Osteoblast (primary cell): ENCODE results near the gene SHB. TPM values are rescaled to one million over a fixed set of nuclear protein-coding genes. Genes with fewer than 3 reads are reported as not detected.

Experiments used
- DNase-seq: peaks from one replicate; pipeline ENCODE4 v3.0.0; 2011; ENCODE audit warnings: low spot score, mixed read lengths; ENCODE audit not compliant: insufficient read length; ENCODE audit errors: missing footprints
- H2AFZ ChIP-seq: 2 replicates; pipeline ENCODE4 v1.6.0; 2011; ENCODE audit warnings: mild to moderate bottlenecking, low read length
- H3K27ac ChIP-seq: 2 replicates; pipeline ENCODE4 v1.5.1; 2011; ENCODE audit warnings: mild to moderate bottlenecking, low read depth, low read length, moderate library complexity
- H3K27me3 ChIP-seq: 2 replicates; pipeline ENCODE4 v1.6.0; 2012; ENCODE audit warnings: mild to moderate bottlenecking, control low read depth, inconsistent platforms, low read length, moderate library complexity; ENCODE audit not compliant: insufficient read depth
- H3K36me3 ChIP-seq: 2 replicates; pipeline ENCODE4 v1.5.1; 2011; ENCODE audit warnings: mild to moderate bottlenecking, low read length, control low read depth, moderate library complexity; ENCODE audit not compliant: insufficient read depth
- H3K4me1 ChIP-seq: 2 replicates; pipeline ENCODE4 v1.5.1; 2011; ENCODE audit warnings: mild to moderate bottlenecking, low read length, control low read depth, moderate library complexity; ENCODE audit not compliant: insufficient read depth
- H3K4me2 ChIP-seq: 2 replicates; pipeline ENCODE4 v1.6.0; 2011; ENCODE audit warnings: mild to moderate bottlenecking, low read length; ENCODE audit not compliant: insufficient read depth
- H3K4me3 ChIP-seq: fragments of 200-600 bp; sonication (generic); 3 replicates; pipeline ENCODE4 v1.5.1; 2012; ENCODE audit warnings: mild to moderate bottlenecking, low read length, inconsistent platforms; ENCODE audit not compliant: insufficient read depth
- H3K79me2 ChIP-seq: 2 replicates; pipeline ENCODE4 v1.6.0; 2012; ENCODE audit warnings: mild to moderate bottlenecking, low read length, control low read depth, inconsistent platforms; ENCODE audit not compliant: insufficient read depth
- H3K9me3 ChIP-seq: 2 replicates; pipeline ENCODE4 v1.5.1; 2011; ENCODE audit warnings: low read depth, low read length, control low read depth
- H4K20me1 ChIP-seq: 2 replicates; pipeline ENCODE4 v1.6.0; 2012; ENCODE audit warnings: mild to moderate bottlenecking, low read length, control low read depth; ENCODE audit not compliant: insufficient read depth
- total RNA-seq: library from RNA; depleted of rRNA; stranded (reverse); fragments of >200 nt; gene quantifications from 2 replicates; pipeline ENCODE4 v1.2.3, GENCODE V29; 2012
- TF ChIP-seq, protein P1 (sequence below): IDR thresholded peaks from 2 replicates; pipeline ENCODE4 v1.5.1; 2011; ENCODE audit warnings: mild to moderate bottlenecking, low read depth, low read length, moderate library complexity; ENCODE audit errors: extremely low read depth

SHB gene
- total RNA-seq, 1 donor: 9.4 TPM

GRCh38 chr9:38101423-38101822, 32.4 kb upstream of the SHB start:
- Histone ChIP-seq H3K9me3 (no peaks in the 10 kb centered on the region), H3K27me3 (peaks cover 18% of the 10 kb centered on the region), H3K79me2 (no peaks in the 10 kb centered on the region), H3K4me1 (no peaks in the 10 kb centered on the region), H3K36me3 (no peaks in the 10 kb centered on the region), H3K4me3 (no peak overlapping the region), H3K4me2 (no peak overlapping the region), H3K27ac (no peak overlapping the region), H4K20me1 (no peaks in the 10 kb centered on the region), H2AFZ (no peak overlapping the region)
- DNase-seq: no peak
- TF ChIP-seq, protein P1, sequence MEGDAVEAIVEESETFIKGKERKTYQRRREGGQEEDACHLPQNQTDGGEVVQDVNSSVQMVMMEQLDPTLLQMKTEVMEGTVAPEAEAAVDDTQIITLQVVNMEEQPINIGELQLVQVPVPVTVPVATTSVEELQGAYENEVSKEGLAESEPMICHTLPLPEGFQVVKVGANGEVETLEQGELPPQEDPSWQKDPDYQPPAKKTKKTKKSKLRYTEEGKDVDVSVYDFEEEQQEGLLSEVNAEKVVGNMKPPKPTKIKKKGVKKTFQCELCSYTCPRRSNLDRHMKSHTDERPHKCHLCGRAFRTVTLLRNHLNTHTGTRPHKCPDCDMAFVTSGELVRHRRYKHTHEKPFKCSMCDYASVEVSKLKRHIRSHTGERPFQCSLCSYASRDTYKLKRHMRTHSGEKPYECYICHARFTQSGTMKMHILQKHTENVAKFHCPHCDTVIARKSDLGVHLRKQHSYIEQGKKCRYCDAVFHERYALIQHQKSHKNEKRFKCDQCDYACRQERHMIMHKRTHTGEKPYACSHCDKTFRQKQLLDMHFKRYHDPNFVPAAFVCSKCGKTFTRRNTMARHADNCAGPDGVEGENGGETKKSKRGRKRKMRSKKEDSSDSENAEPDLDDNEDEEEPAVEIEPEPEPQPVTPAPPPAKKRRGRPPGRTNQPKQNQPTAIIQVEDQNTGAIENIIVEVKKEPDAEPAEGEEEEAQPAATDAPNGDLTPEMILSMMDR: no peak

GRCh38 chr9:38096238-38096805, 27.3 kb upstream of the SHB start:
- Histone ChIP-seq H3K4me3 (no peak overlapping the region), H3K4me2 (no peak overlapping the region), H4K20me1 (no peaks in the 10 kb centered on the region), H3K9me3 (no peaks in the 10 kb centered on the region), H3K27me3 (peaks cover 9% of the 10 kb centered on the region), H3K36me3 (no peaks in the 10 kb centered on the region), H3K79me2 (no peaks in the 10 kb centered on the region), H3K27ac (no peak overlapping the region), H2AFZ (no peak overlapping the region), H3K4me1 (no peaks in the 10 kb centered on the region)
- TF ChIP-seq, protein P1: no peak
- no peak for DNase-seq

- Histone ChIP-seq H3K36me3 (no peaks in the 10 kb centered on the region), H3K4me2 (no peak overlapping the region), H3K9me3 (no peaks in the 10 kb centered on the region), H3K79me2 (no peaks in the 10 kb centered on the region), H2AFZ (no peak overlapping the region), H3K4me1 (no peaks in the 10 kb centered on the region), H3K4me3 (no peak overlapping the region), H4K20me1 (no peaks in the 10 kb centered on the region), H3K27ac (no peak overlapping the region), H3K27me3 (peaks cover 5% of the 10 kb centered on the region)
- TF ChIP-seq, protein P1: no peak
- DNase-seq: no peak
These were observed 25.1 kb upstream of the SHB start for GRCh38 chr9:38094165-38094564.

DNA sequence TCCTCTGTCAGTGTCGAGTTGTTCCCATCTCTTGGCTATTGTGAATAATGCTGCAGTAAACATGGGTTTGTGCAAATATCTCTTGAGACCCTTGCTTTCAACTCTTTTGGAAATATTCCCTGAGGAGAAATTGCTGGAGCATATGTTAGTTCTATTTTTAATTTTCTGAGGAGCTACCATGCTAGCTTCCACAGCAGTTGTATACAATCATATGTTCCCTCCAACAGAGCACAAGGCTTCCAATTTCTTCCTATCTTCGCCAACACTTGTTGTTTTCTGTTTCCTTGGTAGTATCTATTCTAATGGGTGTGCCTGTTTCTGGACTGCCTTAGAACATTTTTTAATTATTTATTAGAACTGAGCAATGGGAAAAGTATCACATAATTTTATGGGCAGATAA, 23.6 kb upstream of the SHB start:
- H2AFZ ChIP-seq: no peak overlapping the region

More for the DNA sequence above, 23.6 kb upstream of the SHB start:
- no peak overlapping the region for H3K4me3 ChIP-seq
- peaks cover 8% of the 10 kb centered on the region for H3K27me3 ChIP-seq
- H3K79me2 ChIP-seq: no peaks in the 10 kb centered on the region
- DNase-seq: no peak
- no peaks in the 10 kb centered on the region for H3K9me3 ChIP-seq
- H3K36me3 ChIP-seq: no peaks in the 10 kb centered on the region
- H3K27ac ChIP-seq: no peak overlapping the region
- TF ChIP-seq, protein P1: no peak
- no peak overlapping the region for H3K4me2 ChIP-seq
- H4K20me1 ChIP-seq: no peaks in the 10 kb centered on the region
- H3K4me1 ChIP-seq: no peaks in the 10 kb centered on the region
